Limb (tissue), 2 donors: ENCODE measurements around the gene ATG10.
"Not testable (repeated sequence)": the region's sequence is repeated elsewhere in the genome, so short reads cannot be mapped to it uniquely, and the experiment has no call there.

Experiments used
- DNase-seq, 2 donors: peaks; one replicate each; pipeline ENCODE4 v3.0.0-alpha.2; 2016; ENCODE audit errors: extremely low spot score in 2 of 2

ATG10 gene

GRCh38 chr5:82054004-82054710 lies 82.3 kb downstream of the ATG10 start:
- DNase-seq = no peak

- no peak for DNase-seq
These were observed 85.2 kb downstream of the ATG10 start for GRCh38 chr5:82057051-82057450.

GRCh38 chr5:82058710-82059109 lies 86.9 kb downstream of the ATG10 start:
- DNase-seq = no peak

- DNase-seq = no peak
These were observed 95.0 kb downstream of the ATG10 start for GRCh38 chr5:82066791-82067190.

- not testable (repeated sequence) for DNase-seq
These were observed 96.2 kb downstream of the ATG10 start for GRCh38 chr5:82068042-82068441.

GRCh38 chr5:82068723-82069122 lies 96.9 kb downstream of the ATG10 start:
- DNase-seq = no peak

GRCh38 chr5:82072138-82072537 lies 100.3 kb downstream of the ATG10 start:
- DNase-seq = no peak

- no peak for DNase-seq
These were observed 101.4 kb downstream of the ATG10 start for GRCh38 chr5:82073179-82073578.

- DNase-seq = no peak
These were observed 103.1 kb downstream of the ATG10 start for GRCh38 chr5:82074950-82075349.

GRCh38 chr5:82077496-82077895 lies 105.7 kb downstream of the ATG10 start:
- DNase-seq = no peak

GRCh38 chr5:82091617-82092016 lies 119.8 kb downstream of the ATG10 start:
- DNase-seq = no peak

- DNase-seq = no peak
These were observed 123.7 kb downstream of the ATG10 start for GRCh38 chr5:82095536-82095935.

- no peak for DNase-seq
These were observed 124.4 kb downstream of the ATG10 start for GRCh38 chr5:82096249-82096648.

- DNase-seq = no peak
These were observed 128.7 kb downstream of the ATG10 start for GRCh38 chr5:82100303-82101077.

- DNase-seq = no peak
These were observed 133.0 kb downstream of the ATG10 start for GRCh38 chr5:82104872-82105271.

- DNase-seq = no peak
These were observed 133.6 kb downstream of the ATG10 start for GRCh38 chr5:82105457-82105856.

- no peak for DNase-seq
These were observed 134.4 kb downstream of the ATG10 start for GRCh38 chr5:82106207-82106606.

- peak in 1 of 2 donors; percentile 30 for DNase-seq
These were observed 134.9 kb downstream of the ATG10 start for GRCh38 chr5:82106756-82107155.

- DNase-seq = peak in 1 of 2 donors; percentile 27
These were observed 135.4 kb downstream of the ATG10 start for GRCh38 chr5:82107267-82107666.

- DNase-seq = no peak
These were observed 137.2 kb downstream of the ATG10 start for GRCh38 chr5:82109013-82109412.

- DNase-seq = not testable (repeated sequence)
These were observed 138.1 kb downstream of the ATG10 start for GRCh38 chr5:82109915-82110314.

- DNase-seq = no peak
These were observed 139.4 kb downstream of the ATG10 start for GRCh38 chr5:82111191-82111590.

GRCh38 chr5:82115858-82116257 lies 144.0 kb downstream of the ATG10 start:
- no peak for DNase-seq
